K562 (cell line): ENCODE results near the gene TDRD3. TPM values are rescaled to one million over a fixed set of nuclear protein-coding genes. Genes with fewer than 3 reads are reported as not detected.

Experiments used
- CLOCK ChIP-seq: fragments of 250-450 bp; sonication (Bioruptor Pico); IDR thresholded peaks from 2 replicates; pipeline ENCODE4 v1.4.0; 2020; ENCODE audit warnings: mild to moderate bottlenecking, moderate library complexity, borderline replicate concordance
- MCM7 ChIP-seq, 2 experiments: fragments of 450-650 bp; IDR thresholded peaks; 2 replicates each; pipeline ENCODE4 v1.6.1; 2016 to 2018
- MYC ChIP-seq, 2 experiments: fragments of 250-450 bp in 1 of 2; sonication (Bioruptor Pico) in 1 of 2; IDR thresholded peaks; 2 replicates each; pipeline versions ENCODE4 v1.5.1 to v1.6.1; 2012 to 2021; ENCODE audit warnings: low read depth in 2 of 2, borderline replicate concordance in 1 of 2, improper control_type of control experiment in 1 of 2, low read length in 1 of 2, mild to moderate bottlenecking in 1 of 2, moderate library complexity in 1 of 2
- NCOR1 ChIP-seq: fragments of 450-650 bp; IDR thresholded peaks from 2 replicates; pipeline ENCODE4 v1.6.1; 2016; ENCODE audit warnings: mild to moderate bottlenecking, moderate library complexity
- PTRF ChIP-seq: fragments of 450-650 bp; IDR thresholded peaks from 2 replicates; pipeline ENCODE4 v1.6.1; 2016; ENCODE audit warnings: mild to moderate bottlenecking, missing genetic modification characterization, missing compliant biosample characterization
- PTTG1 ChIP-seq: fragments of 450-650 bp; IDR thresholded peaks from 2 replicates; pipeline ENCODE4 v1.6.1; 2016; ENCODE audit warnings: low read depth, mild to moderate bottlenecking, missing genetic modification characterization, missing compliant biosample characterization
- SIX5 ChIP-seq, 2 experiments: IDR thresholded peaks; 2 replicates each; pipeline ENCODE4 v1.6.1; 2011; ENCODE audit warnings: low read length in 2 of 2, borderline replicate concordance in 1 of 2, low read depth in 1 of 2, mild to moderate bottlenecking in 1 of 2, moderate library complexity in 1 of 2; ENCODE audit not compliant: insufficient read depth in 1 of 2
- ZNF175 ChIP-seq: fragments of 200-800 bp; sonication (Bioruptor generic); IDR thresholded peaks from 2 replicates; pipeline ENCODE4 v1.6.1; 2016; ENCODE audit warnings: low read depth, mild to moderate bottlenecking, missing genetic modification characterization, missing compliant biosample characterization
- ZNF583 ChIP-seq: fragments of 250-450 bp; sonication (Bioruptor Pico); IDR thresholded peaks from 2 replicates; pipeline ENCODE4 v1.4.0; 2020
- ZNF586 ChIP-seq: fragments of 450-650 bp; formaldehyde crosslinking; conservative IDR thresholded peaks from 2 replicates; pipeline ENCODE4 v1.4.0; 2020; ENCODE audit warnings: mild to moderate bottlenecking, moderate library complexity
- polyA plus RNA-seq, 8 experiments: library from polyadenylated mRNA; depleted of rRNA in 4 of 8; stranded (reverse) in 5 of 8; unstranded in 3 of 8; fragments of >200 nt; fragmentation: Nextera tagmentation in 2 of 8; fragmentation: Illumina TruSeq in 1 of 8; extraction: Ambion mirVana in 2 of 8; extraction: Trizol in 1 of 8; gene quantifications; 2 replicates each; pipeline versions ENCODE4 v1.2.1 to v1.2.3, GENCODE V29; 2011 to 2014; ENCODE audit warnings: inconsistent platforms in 1 of 8, missing spikeins in 1 of 8
- total RNA-seq, 7 experiments: library from RNA; depleted of rRNA in 6 of 7; stranded (reverse); fragments of >200 nt in 6 of 7; fragmentation: Illumina TruSeq in 2 of 7; extraction: Trizol in 2 of 7; gene quantifications; 2 replicates each; pipeline versions ENCODE4 v1.2.1 to v1.2.3, GENCODE V29; 2011 to 2021; ENCODE audit warnings: low replicate concordance in 1 of 7

The TDRD3 gene
- total and polyA plus RNA-seq, 9 of the 15 experiments (the other 6 are each of a cell fraction or from before 2014, with no cell fraction given): 3.6 to 16.4 (median 9.5) TPM

GRCh38 chr13:60467098-60467497, 70.1 kb downstream of the TDRD3 start (continued):
- TF ChIP-seq CLOCK (CRISPR knock-in tag) (no peak), PTTG1 (no peak), NCOR1 (no peak), SIX5 (IDR thresholded peaks at IDR 0.05; ENCODE audit: borderline replicate concordance in 1 of 2, insufficient read depth in 1 of 2, low read depth in 1 of 2, low read length in 2 of 2) (no peak), MCM7 (IDR thresholded peaks at IDR 0.05) (no peak), ZNF175 (CRISPR knock-in tag) (no peak), PTRF (tag) (no peak), ZNF586 (CRISPR knock-in tag) (no peak), MYC (IDR thresholded peaks at IDR 0.05; ENCODE audit: low read depth, low read length) (no peak), MYC (CRISPR knock-in tag; IDR thresholded peaks at IDR 0.05; ENCODE audit: borderline replicate concordance, low read depth) (no peak), ZNF583 (CRISPR knock-in tag) (no peak)
